NCI-H1048 (cell line): ENCODE results near the gene MEGF8.
A peak's percentile ranks its signal among the peaks of the same experiment; 100 is the strongest.

Experiments used
- DNase-seq: peaks from one replicate; lab custom pipeline; 2025; lab: John Stamatoyannopoulos, UW

MEGF8 gene, protein sequence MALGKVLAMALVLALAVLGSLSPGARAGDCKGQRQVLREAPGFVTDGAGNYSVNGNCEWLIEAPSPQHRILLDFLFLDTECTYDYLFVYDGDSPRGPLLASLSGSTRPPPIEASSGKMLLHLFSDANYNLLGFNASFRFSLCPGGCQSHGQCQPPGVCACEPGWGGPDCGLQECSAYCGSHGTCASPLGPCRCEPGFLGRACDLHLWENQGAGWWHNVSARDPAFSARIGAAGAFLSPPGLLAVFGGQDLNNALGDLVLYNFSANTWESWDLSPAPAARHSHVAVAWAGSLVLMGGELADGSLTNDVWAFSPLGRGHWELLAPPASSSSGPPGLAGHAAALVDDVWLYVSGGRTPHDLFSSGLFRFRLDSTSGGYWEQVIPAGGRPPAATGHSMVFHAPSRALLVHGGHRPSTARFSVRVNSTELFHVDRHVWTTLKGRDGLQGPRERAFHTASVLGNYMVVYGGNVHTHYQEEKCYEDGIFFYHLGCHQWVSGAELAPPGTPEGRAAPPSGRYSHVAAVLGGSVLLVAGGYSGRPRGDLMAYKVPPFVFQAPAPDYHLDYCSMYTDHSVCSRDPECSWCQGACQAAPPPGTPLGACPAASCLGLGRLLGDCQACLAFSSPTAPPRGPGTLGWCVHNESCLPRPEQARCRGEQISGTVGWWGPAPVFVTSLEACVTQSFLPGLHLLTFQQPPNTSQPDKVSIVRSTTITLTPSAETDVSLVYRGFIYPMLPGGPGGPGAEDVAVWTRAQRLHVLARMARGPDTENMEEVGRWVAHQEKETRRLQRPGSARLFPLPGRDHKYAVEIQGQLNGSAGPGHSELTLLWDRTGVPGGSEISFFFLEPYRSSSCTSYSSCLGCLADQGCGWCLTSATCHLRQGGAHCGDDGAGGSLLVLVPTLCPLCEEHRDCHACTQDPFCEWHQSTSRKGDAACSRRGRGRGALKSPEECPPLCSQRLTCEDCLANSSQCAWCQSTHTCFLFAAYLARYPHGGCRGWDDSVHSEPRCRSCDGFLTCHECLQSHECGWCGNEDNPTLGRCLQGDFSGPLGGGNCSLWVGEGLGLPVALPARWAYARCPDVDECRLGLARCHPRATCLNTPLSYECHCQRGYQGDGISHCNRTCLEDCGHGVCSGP (N-terminal part only)

DNA sequence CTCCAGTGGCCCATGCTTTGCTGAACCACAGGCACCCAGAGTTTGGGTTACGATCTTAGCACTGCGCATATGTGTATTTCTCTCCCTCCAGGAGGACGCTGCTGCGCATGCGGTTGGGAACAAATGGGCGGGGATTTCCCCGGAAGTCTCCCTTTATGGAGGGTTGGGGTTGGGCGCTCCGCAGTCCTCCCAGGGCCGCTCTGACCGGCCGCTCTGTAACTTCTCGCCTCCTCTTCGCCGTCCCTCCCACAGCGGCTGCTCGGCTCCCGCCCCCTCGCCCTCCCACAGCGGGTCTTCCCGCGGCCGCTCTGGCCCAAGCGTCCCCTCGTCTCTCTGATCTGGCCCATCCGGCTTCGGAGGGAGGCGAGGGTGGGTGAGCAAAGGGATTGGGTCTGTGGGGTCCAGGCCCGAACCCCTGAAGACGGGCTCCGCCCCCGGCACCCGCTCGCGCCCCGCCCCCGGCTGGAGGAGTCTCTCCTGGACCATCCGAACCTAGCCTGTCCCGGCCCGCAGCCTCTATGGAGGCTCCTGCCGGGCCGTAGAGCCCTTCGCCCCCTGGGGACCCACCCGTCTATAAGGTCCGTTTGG is at the start of gene MEGF8:
MEGF8 (plus strand) TSS at position 328 of the 588 bp plus-strand sequence. CDS start 609 bp downstream, outside the sequence.
- peak; percentile 92 for DNase-seq

DNA sequence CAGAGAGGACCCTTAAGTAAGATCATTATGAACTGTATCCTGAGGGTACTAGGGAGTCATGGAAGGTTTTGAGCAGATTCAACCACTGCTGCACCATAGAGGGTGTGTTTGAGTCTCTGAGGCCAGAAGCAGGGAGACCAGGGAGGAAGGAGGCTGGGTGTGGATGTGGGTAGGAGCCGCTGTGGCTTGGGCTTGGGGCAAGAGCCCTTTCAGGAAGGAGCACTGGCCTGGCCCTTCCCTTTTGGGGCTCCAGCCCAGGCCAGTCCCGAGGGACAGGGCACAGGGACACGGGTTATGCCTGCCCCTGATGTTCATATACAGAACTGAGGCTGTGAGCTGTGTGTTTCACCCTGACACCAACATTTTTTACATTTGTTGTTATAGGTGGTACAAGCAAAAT is 49.2 kb upstream of the MEGF8 start:
- no peak for DNase-seq

DNA sequence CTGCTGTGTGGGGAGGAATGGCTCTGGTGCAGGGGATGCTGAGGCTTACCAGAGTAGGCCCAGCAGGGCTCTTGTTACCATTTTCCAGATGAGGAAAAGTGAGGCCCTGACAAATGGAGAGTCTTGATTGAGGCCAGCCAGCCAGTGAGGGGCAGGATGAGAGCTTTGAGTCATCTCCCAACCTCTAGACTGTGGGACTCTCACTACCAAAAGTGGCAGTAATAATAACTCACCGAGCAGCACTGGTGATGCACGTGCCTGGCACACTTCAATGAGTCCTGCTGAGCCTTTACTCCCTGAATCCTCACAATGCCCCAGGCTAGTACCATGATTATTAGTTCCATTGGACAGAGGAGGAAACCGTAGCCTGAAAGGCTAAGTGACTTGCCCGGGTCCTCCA is 48.6 kb upstream of the MEGF8 start:
- no peak for DNase-seq

DNA sequence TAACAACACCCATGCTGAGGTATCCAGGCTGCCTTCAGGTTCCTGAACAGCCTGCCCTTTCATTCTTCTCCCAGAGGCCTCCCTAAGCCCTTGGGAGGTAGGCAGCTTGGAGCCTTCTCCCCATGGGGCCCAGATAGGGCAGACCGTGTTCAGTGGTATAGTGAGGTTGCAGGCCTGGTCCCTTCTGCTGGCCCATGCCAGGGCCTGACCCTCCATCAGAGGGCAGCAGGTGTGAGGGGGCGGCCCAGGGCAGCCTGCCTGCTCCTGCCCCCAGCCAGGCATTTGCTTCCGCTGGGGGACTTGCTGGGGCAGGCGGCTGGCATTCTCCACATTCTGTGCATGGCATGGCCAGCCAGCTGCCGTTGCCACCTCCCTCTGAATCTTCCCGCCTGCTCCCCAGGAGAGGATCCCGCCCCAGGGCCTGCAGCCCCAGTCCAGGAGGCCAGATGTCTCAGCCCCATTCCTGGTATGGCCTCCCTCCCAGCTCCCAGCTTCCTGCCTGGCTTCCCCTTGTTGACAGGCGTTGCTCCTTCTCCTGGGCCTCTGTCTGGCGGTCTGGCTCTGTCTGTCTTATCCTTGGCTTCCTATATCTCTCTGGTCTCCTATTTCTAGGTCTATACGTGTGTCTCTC is 47.5 kb upstream of the MEGF8 start:
- no peak for DNase-seq

DNA sequence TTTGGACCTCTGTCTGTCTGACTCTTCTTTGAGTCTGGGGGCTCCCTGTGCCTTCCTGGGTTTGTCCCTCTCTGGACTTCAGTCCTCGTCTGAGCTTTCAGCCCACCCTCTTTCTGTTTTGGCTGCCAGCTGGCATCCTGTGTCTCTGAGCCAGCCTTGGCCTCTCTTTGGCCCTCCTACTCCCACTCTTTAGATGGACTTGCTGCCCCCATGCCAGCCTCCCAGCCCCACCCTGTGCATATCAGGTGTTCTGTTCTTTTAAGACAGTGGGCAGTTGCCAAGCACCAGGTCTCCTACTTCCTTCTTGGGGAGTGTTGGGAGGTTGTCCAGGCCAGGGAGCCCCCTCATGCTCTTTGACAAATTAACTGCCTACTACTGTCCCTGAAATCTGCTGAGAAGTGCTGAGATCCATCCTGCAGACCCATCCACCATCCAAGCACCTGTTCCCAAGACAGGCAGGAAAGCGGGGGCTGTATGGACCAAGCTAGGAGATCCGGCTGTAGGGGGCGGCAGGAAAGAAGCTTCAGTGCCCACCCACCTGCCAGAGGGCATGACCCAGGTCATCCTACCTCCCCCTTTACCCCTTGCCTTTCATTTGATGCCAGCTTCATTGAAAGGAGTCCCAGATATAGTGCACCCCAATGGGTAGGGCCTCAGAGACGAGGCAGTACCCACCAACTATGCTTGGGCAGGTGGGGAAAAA is 46.8 kb upstream of the MEGF8 start:
- DNase-seq, result no peak

DNA sequence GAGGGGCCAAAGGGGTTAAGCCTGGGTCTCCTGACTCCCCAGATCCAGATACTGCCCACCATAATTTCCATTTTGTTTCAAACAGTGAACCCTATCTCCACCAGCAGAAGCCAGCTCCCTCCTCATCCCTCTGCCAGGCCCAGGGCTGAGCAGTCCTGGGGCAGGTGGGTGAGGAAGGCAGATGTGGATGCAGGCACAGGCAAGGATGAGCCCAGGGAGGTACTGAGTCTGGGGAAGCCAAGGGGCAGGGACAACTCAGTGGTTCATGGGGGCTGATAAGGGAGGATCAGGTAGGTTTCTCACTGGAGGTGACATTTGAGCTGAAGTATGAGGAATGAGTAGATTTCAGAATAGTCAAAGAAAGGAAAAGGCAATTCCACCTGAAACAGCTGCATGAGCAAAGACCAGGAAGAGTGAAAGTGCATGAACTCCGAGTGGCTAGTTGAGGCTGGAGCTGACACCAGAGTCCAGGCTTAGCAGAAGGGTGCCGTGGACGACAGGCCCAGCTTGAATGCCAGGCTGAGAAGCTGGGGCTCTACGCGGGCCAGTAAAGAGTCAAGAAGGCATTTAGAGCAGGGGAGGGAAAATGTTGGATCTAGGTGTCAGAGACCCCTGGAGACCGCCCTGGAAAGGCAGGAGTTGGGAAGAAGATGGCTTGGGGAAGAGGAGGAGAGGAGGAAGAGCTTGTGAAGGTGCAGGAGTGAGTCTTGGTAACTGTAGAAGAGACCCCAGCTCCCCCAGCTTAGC is 46.1 kb upstream of the MEGF8 start:
- DNase-seq, result no peak

DNA sequence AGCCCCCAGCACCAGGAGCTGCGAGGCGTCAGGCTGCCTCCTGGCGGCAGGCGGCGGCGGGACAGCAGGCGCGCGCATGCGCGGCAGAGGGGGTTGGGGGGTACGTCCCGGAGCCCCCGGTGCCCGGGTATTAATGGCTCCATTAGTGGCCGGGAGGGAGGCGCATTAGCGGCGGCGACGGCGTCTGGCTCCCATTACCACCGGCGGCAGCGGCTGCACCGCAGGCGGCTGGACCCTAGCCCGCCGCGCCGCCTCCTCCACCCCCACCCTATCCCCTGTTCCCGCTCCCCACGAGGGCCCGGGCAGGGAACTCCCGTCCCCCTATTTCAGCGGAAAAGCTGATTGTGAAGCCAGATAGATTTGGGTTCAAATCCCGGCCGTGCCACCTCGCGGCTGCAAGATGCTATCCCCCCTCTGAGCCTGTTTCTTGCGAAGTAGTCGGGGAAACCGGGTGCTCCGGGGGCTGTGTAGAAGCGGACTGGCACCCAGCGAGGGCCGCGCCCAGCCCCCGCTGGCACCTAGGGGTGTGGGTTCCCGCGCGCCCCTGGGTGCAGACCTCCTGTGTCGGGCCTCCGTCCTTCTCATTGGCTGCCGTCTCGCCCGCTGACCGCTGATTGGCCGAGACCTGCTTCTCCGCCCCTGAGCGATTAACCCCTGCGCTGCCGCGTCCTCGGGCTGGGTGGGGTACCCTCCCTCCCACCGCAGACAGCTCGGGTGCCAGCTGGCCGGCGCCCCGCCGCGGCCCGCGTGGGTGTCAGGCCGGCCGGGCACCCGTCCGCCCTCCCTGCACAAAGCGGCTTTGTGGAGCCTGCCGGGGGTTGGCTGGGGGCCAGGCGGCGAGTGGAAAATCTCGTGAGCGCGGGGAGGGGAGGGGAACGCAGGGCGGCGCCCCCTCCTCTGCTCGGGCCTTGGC is 45.3 kb upstream of the MEGF8 start:
- peak; percentile 90 for DNase-seq

DNA sequence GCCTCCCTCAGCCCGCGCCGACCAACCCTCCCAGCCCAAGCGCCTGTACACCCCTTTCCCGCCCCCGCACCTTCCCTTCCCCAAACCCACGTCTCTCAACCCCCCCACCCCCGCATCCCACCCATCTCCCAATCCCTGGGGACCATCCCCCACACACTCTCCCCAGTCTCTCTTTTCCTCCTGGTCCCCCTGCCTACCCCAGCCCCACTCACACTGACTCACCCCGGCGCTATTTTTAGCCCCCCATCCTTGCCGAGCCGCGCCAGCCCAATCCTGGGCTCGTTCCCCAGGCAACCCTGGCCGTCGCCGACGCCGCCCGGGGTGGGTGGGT is 44.7 kb upstream of the MEGF8 start:
- DNase-seq, result no peak

DNA sequence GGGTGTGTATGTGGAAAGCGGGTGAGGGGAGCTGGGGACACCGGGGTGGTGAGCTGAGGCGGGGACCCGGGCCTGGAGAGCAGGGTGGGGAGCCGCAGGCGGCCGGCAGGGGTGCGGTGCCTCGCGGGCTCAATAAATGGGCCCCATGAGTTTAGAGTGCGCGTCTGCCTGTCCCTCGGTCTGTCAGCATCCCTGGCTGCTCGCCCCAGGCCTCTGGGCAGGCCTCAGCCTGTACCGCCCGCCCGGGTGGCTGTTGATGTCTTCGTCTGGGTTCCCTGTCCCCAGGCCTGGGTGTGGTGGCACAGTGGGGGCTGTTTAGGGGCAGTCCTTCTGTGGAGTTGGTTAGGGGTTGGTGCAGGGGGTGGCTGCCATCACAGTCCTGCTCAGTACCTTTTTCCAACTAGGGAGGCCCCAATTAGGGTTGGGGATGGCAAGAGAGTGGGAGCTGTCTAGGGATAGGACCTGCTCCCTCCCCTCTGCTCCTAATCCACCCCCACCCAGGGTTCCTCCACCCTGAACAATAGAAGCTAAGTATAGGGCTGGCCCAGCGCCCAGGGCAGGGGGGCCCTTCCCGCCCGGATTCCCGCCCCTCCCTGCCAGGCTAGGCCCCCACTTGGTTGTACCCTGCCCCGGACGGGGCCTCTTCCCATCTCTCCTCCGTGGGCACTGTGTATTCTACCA is 44.1 kb upstream of the MEGF8 start:
- DNase-seq, result peak; percentile 6

DNA sequence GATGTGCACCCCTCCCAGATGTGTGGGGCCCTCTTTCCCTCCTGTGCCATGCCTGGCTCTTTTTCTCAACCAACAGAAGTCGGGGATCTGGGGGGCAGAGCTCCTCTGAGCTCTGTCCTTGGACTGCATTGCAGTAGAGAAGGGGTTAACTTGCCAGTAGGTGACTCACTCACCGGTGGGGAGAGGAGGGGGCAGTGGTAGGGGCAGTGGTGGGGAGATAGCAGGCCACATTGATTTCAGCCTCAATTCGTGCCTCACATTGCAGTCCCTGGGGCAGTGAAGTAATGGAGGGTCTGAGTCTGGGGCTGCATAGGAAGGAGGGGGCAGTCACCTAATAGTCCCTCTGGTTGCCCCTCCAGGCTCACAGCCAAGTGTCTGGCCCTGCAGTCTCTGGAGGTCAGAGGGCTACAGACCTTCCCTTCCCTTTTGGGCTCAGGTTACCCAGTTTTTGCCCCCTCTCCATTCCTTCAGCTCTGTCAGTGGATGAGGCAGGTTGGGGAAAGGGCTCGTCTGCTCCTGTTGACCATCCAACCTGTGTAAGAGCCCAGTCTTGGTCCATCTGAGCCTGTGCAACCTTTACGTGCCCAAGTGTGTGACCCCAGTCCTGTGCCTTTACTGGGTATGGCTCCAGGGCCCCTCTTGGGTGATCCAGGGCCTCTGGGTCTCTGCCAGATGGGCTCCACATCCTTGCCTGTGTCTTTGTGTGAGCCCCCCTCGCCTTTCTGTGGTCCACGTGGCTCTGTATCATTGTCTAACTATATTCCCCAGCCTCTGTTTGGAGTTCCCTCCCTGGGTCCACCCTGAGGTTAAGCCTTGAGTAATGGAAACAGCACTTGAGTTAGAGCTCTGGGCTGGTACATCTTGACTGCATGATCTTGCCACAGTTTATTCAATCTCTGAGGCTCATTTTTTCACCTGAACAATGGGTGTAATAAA is 43.3 kb upstream of the MEGF8 start:
- no peak for DNase-seq

DNA sequence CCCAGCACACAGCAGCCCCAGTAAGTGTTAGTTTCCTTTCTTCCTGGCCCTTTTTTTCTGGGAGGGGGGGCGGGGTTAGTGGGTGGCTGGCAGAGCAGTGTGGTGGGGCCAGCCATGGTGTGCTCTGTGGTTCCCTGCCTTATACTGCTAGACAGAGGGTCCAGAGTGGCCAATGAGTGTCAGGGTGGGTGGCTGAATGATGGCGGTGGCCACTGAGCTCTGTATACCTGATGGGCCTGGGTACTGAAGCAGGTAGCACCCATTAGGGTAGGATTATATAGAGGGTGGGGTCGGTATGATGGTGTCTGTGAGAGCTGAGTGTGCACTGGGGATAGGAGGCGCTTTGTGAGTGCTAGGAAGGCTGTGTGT is 42.6 kb upstream of the MEGF8 start:
- DNase-seq, result no peak

DNA sequence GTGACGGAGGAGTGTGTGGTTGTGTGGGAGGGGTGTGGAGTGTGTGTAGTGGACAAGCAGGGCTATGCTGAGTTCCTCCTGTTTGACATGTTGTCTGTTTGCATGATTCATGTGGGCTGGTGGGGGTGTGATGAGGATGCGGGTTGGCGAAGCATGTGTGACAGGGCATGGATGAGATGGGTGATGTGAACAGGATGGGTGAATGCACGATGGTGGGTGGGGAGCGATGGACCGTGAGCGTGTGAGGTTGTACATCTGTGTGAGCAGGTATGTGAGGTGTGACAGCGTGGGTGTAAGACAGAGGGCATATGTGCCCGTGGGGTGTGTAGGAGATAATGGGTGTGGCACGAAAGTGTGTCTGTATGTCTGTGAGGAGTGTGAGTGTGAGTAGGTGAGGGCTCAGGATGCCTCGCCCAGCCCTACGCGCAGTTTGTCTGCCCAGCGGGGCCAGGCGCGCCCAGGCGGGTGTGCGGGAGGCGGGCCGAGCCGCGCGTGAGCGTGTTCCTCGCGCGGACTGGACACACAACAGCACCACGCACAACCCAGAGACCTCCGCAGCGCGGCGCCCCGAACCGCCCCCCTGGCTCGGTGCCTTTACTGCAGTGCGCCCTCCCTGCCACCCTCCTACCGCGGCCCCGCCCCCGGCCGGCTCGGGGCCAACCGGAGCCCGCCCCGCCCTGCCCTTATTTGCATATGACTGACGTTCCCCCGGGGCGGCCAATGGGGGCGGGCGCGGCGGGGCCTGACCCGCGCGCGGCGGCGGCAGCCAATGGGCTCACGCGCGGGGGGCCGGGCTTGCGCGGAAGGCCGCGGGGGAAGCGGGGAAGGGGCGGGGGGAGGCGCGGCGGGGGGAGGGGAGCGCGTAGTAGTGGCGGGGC is 42.0 kb upstream of the MEGF8 start:
- peak; percentile 76 for DNase-seq

DNA sequence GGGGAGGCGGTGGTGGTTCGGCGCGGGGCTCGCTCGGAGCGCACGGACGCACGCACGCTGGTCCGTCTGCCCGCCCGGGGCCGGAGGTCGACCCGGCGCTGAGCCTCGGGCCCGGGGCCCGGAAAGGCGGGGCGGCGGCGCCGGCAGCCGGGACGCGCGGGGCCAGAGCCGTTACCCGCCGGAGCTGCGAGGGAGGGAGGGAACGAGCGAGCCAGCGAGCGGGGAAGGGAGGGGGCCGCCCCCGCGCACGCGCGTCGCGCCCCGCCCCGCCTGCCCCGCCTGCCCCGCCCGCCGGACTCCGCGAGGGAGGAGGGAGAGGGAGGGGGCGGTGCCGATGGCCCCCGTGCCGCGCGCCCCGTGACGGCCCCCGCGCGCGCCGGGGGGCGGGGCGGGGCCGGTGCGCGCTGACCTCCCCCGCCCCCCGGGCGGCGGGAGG is 41.4 kb upstream of the MEGF8 start:
- peak; percentile 72 for DNase-seq

DNA sequence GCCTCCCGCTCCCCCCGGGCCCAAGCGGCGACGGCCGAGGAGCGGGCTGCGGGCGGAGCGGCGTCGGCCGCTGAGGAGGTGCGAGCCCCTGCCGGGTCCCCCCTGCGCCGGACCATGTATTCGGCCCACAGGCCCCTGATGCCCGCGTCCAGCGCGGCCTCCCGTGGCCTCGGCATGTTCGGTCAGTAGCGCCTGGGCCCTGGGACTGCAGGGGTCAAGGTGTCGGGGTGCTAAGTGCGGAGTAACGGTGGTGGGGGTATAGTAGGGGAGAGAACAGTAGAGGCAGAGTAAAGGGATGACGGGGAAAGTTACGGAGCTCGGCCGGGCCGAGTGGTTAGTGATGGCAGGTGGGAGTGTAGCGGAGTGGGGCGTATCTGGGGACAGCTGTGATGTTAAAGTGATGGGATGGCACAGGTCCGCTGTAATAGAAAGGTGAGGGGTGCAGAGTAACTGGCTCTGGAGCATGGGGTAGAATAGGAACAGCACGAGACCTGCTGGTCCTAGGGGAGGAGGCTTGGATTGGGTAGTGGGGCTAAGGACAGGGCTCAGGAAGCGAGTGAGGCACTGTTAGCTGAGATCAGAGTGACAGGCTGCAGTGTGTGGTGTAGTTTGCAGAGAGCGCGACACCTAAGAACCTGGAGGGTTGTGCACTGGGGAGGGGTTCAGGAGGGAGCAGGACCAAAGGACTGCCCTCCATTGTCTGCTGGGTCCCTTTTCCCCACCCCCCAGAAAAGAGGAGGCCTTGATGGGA is 40.7 kb upstream of the MEGF8 start:
- no peak for DNase-seq

DNA sequence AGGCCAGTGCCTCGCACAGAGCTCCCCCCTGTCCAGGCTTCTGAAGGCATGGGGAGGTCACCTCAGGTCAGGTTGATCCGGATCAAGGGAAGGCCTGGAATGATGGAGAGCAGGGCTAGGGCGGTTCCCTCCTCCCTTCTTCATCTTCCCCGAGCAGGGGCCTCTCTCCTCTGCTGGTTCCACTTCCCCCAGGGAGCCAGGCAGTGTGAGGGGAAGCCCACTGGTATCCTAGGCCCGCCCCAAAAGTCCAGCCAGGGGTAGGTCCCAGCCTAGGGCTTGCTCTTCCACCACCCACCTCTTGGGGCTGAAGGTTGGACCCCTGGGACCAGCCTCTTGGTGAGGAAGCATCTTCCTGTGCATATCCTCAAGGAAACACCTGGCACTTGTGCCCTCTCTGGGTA is 39.9 kb upstream of the MEGF8 start:
- no peak for DNase-seq

DNA sequence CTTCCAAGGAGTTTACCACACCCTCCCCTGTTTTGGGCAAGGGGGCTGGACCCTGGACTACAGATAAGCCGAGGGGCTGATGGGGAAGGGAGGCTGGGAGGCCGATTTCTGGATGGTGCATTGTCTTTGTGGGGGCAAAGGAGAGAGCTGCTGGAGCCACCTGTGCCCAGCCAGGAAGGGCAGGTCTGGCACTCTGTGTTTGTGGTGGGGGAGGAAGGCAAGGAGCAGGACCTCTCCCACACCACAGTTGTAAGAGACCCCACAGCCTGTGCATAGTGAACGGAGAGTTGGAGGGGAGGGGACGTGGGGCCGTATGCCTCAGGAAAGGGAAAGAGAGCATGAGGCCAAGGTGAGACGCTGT is 39.5 kb upstream of the MEGF8 start:
- no peak for DNase-seq
